SK-N-SH (cell line): ENCODE measurements around the gene DCHS2. TPM values are rescaled to one million over a fixed set of nuclear protein-coding genes. Genes with fewer than 3 reads are reported as not detected.

Source experiments
- CTCF ChIA-PET: fragments of 300-600, 350-600 bp; formaldehyde crosslinking; extraction: SDS; loops from one replicate; lab custom pipeline; 2021; lab: Yijun Ruan, JAX
- POLR2A ChIA-PET: fragments of 350-600 bp; sonication (Branson Sonifier 250); formaldehyde crosslinking; extraction: SDS; loops from one replicate; lab custom pipeline; 2020; ENCODE audit warnings: antibody characterized with exemption, inconsistent platforms; lab: Yijun Ruan, JAX
- DNase-seq: peaks from one replicate; pipeline ENCODE4 v3.0.0; 2012
- H2AFZ ChIP-seq: fragments of 200-600 bp; sonication (generic); 2 replicates; pipeline ENCODE4 v1.8.1; 2016; ENCODE audit warnings: antibody characterized with exemption, mild to moderate bottlenecking, low read depth
- H3F3A ChIP-seq: fragments of 200-600 bp; sonication (generic); replicated peaks from 2 replicates; pipeline ENCODE3; 2016; ENCODE audit warnings: antibody characterized with exemption, mild to moderate bottlenecking; ENCODE audit not compliant: insufficient read depth
- H3K27ac ChIP-seq, 2 experiments: fragments of 200-500 bp in 1 of 2; fragments of 200-600 bp in 1 of 2; sonication (Bioruptor generic) in 1 of 2; sonication (generic), shearing (Covaris generic) in 1 of 2; 2 replicates each; pipeline versions ENCODE4 v1.5.1 to v1.6.1; 2014 to 2016; ENCODE audit warnings: low read depth in 2 of 2, inconsistent platforms in 1 of 2, low read length in 1 of 2, mild to moderate bottlenecking in 1 of 2, mixed read lengths in 1 of 2
- H3K27me3 ChIP-seq: fragments of 200-600 bp; sonication (generic), shearing (Covaris generic); 2 replicates; pipeline ENCODE4 v1.6.1; 2016; ENCODE audit warnings: mixed run types; ENCODE audit not compliant: insufficient read depth
- H3K36me3 ChIP-seq, 2 experiments: fragments of 200-500 bp in 1 of 2; fragments of 200-600 bp in 1 of 2; sonication (Bioruptor generic) in 1 of 2; sonication (generic) in 1 of 2; replicated peaks in 1 of 2; 2 replicates each; pipeline versions ENCODE3 to v1.5.1; 2014 to 2016; ENCODE audit warnings: low read length in 1 of 2, mild to moderate bottlenecking in 1 of 2; ENCODE audit not compliant: insufficient read depth in 2 of 2, control insufficient read depth in 1 of 2
- H3K4me1 ChIP-seq, 2 experiments: fragments of 200-500 bp in 1 of 2; fragments of 200-600 bp in 1 of 2; sonication (Bioruptor generic) in 1 of 2; sonication (generic), shearing (Covaris generic) in 1 of 2; 2 replicates each; pipeline versions ENCODE4 v1.5.1 to v1.6.1; 2014 to 2016; ENCODE audit warnings: low read depth in 1 of 2, low read length in 1 of 2, mixed run types in 1 of 2; ENCODE audit not compliant: insufficient read depth in 2 of 2, control insufficient read depth in 1 of 2
- H3K4me2 ChIP-seq: fragments of 200-600 bp; sonication (generic), shearing (Covaris generic); 2 replicates; pipeline ENCODE4 v1.6.1; 2017; ENCODE audit warnings: mixed run types
- H3K4me3 ChIP-seq, 2 experiments: fragments of 200-500 bp in 1 of 2; fragments of 200-600 bp in 1 of 2; sonication (Bioruptor generic) in 1 of 2; sonication (generic), shearing (Covaris generic) in 1 of 2; 2 replicates each; pipeline versions ENCODE4 v1.5.1 to v1.8.1; 2014 to 2016; ENCODE audit warnings: low read depth in 2 of 2, inconsistent platforms in 1 of 2, low read length in 1 of 2, mild to moderate bottlenecking in 1 of 2, mixed read lengths in 1 of 2, moderate library complexity in 1 of 2
- H3K79me2 ChIP-seq: fragments of 200-600 bp; sonication (generic); 2 replicates; pipeline ENCODE4 v1.8.1; 2017; ENCODE audit warnings: mild to moderate bottlenecking; ENCODE audit not compliant: insufficient read depth
- H3K9ac ChIP-seq: fragments of 200-600 bp; sonication (generic); 2 replicates; pipeline ENCODE4 v1.6.1; 2017; ENCODE audit warnings: mixed run types
- H3K9me2 ChIP-seq: fragments of 200-600 bp; sonication (generic); 2 replicates; pipeline ENCODE4 v1.6.1; 2017; ENCODE audit warnings: mixed run types
- H3K9me3 ChIP-seq: fragments of 200-600 bp; sonication (generic); 2 replicates; pipeline ENCODE4 v1.6.1; 2017; ENCODE audit warnings: mixed run types, mild to moderate bottlenecking, moderate library complexity
- H4K20me1 ChIP-seq: fragments of 200-600 bp; sonication (generic); 2 replicates; pipeline ENCODE4 v1.6.1; 2017; ENCODE audit warnings: mild to moderate bottlenecking, mixed run types; ENCODE audit not compliant: insufficient read depth
- CHD2 ChIP-seq: fragments of 150-350 bp; IDR thresholded peaks from 2 replicates; pipeline ENCODE4 v1.6.1; 2018; ENCODE audit warnings: low read length; ENCODE audit not compliant: partially characterized antibody
- ELF1 ChIP-seq: IDR thresholded peaks from 2 replicates; pipeline ENCODE4 v1.4.0; 2012
- FOSL2 ChIP-seq: IDR thresholded peaks from 2 replicates; pipeline ENCODE4 v1.4.0; 2012; ENCODE audit warnings: low read depth, mild to moderate bottlenecking, moderate library complexity, borderline replicate concordance
- FOXJ3 ChIP-seq: sonication (generic); formaldehyde crosslinking; IDR thresholded peaks from 2 replicates; pipeline ENCODE4 v1.5.1; 2020; ENCODE audit warnings: mild to moderate bottlenecking, missing genetic modification reagents
- GABPA ChIP-seq: IDR thresholded peaks from 2 replicates; pipeline ENCODE4 v1.4.0; 2012; ENCODE audit warnings: low read depth, mild to moderate bottlenecking
- GATA2 ChIP-seq: sonication (generic); formaldehyde crosslinking; IDR thresholded peaks from 2 replicates; pipeline ENCODE4 v1.5.0; 2020; ENCODE audit warnings: mild to moderate bottlenecking, missing genetic modification reagents
- JUND ChIP-seq: IDR thresholded peaks from 2 replicates; pipeline ENCODE4 v1.4.0; 2012
- MEF2A ChIP-seq: IDR thresholded peaks from 2 replicates; pipeline ENCODE4 v1.4.0; 2012; ENCODE audit warnings: low read depth, borderline replicate concordance
- MXI1 ChIP-seq: IDR thresholded peaks from 2 replicates; pipeline ENCODE4 v1.6.1; 2012; ENCODE audit warnings: mild to moderate bottlenecking, low read depth, low read length, improper control_type of control experiment
- NRF1 ChIP-seq: IDR thresholded peaks from 2 replicates; pipeline ENCODE4 v1.6.1; 2012; ENCODE audit warnings: low read depth, mild to moderate bottlenecking, low read length
- RCOR1 ChIP-seq: fragments of 150-350 bp; IDR thresholded peaks from 2 replicates; pipeline ENCODE4 v1.6.1; 2017; ENCODE audit warnings: antibody characterized with exemption, low read length
- SMC3 ChIP-seq: IDR thresholded peaks from 2 replicates; pipeline ENCODE4 v1.6.1; 2012; ENCODE audit warnings: low read depth, low read length, improper control_type of control experiment
- TAF1 ChIP-seq: IDR thresholded peaks from 2 replicates; pipeline ENCODE4 v1.6.1; 2012; ENCODE audit warnings: low read depth, mild to moderate bottlenecking, low read length, moderate library complexity, borderline replicate concordance
- TEAD4 ChIP-seq: IDR thresholded peaks from 2 replicates; pipeline ENCODE4 v1.4.0; 2012; ENCODE audit warnings: mild to moderate bottlenecking, borderline replicate concordance; ENCODE audit not compliant: insufficient read depth
- YY1 ChIP-seq: IDR thresholded peaks from 2 replicates; pipeline ENCODE4 v1.4.0; 2012; ENCODE audit warnings: low read depth, mild to moderate bottlenecking
- WGBS: methylation state at CpG from one replicate; pipeline ENCODE4 v1.1.6; 2017; ENCODE audit warnings: low lambda C conversion rate; 5-methylcytosine and 5-hydroxymethylcytosine counted together
- polyA plus RNA-seq, 3 experiments: library from polyadenylated mRNA; depleted of rRNA; stranded (reverse); fragments of >200 nt; gene quantifications; 2 replicates each; pipeline ENCODE4 v1.2.3, GENCODE V29; 2012
- TF ChIP-seq, protein P1 (sequence below): IDR thresholded peaks from 2 replicates; pipeline ENCODE4; 2012
- TF ChIP-seq, protein P2 (sequence below): IDR thresholded peaks from 2 replicates; pipeline ENCODE4 v1.4.0; 2012; ENCODE audit warnings: low read depth, borderline replicate concordance
- TF ChIP-seq, protein P3 (sequence below): IDR thresholded peaks from 2 replicates; pipeline ENCODE4 v1.6.1; 2012; ENCODE audit warnings: mild to moderate bottlenecking, low read depth, low read length, moderate library complexity
- TF ChIP-seq, protein P4 (sequence below): fragments of 150-350 bp; IDR thresholded peaks from 2 replicates; pipeline ENCODE4 v1.6.1; 2017; ENCODE audit warnings: antibody characterized with exemption, low read length, low read depth, borderline replicate concordance

Gene DCHS2
- polyA plus RNA-seq, 1 of the 3 experiments (the other 2 are of a cell fraction), result not detected

DNA sequence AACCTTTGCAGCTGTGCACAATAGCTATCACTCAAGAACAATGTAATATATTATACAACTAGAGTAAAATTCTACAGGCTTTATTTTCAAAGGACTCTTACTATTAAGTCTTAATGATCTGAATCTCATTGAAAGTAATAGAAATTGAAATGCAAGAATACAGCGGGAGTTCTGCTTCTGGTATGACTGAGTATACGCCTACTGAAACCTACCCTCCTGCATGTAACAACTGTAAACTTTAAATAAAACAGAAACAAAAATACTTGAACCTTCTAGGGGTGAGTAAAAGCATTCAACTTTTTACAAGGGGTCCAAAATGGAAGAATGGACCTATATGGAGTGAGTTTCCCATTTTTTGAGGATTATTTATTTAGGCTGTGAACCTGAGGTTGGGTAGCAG lies 13.5 kb downstream of the DCHS2 start:
- 7% methylated on average over 2 of the region's 2 CpGs for WGBS
- Histone ChIP-seq H3K79me2 (no peaks in the 10 kb centered on the region), H2AFZ (no peak overlapping the region), H3K4me3 (no peak overlapping the region), H4K20me1 (no peaks in the 10 kb centered on the region), H3F3A (no peaks in the 10 kb centered on the region), H3K27me3 (peaks cover 2% of the 10 kb centered on the region; the same call in 1 of the 2 replicates), H3K9me3 (no peaks in the 10 kb centered on the region), H3K36me3 (no peaks in the 10 kb centered on the region), H3K4me2 (no peak overlapping the region), H3K9me2 (no peaks in the 10 kb centered on the region), H3K4me1 (no peaks in the 10 kb centered on the region), H3K9ac (no peak overlapping the region), H3K27ac (no peak overlapping the region)
- TF ChIP-seq GATA2 (CRISPR knock-in tag) (no peak), MXI1 (no peak), ELF1 (no peak), FOXJ3 (CRISPR knock-in tag) (no peak), FOSL2 (no peak), JUND (no peak), GABPA (no peak), TEAD4 (no peak), MEF2A (no peak), TAF1 (no peak), CHD2 (no peak), NRF1 (no peak), YY1 (no peak), RCOR1 (no peak), SMC3 (no peak)
- TF ChIP-seq, protein P1, sequence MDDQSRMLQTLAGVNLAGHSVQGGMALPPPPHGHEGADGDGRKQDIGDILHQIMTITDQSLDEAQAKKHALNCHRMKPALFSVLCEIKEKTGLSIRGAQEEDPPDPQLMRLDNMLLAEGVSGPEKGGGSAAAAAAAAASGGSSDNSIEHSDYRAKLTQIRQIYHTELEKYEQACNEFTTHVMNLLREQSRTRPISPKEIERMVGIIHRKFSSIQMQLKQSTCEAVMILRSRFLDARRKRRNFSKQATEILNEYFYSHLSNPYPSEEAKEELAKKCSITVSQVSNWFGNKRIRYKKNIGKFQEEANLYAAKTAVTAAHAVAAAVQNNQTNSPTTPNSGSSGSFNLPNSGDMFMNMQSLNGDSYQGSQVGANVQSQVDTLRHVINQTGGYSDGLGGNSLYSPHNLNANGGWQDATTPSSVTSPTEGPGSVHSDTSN, result no peak
- TF ChIP-seq, protein P2, sequence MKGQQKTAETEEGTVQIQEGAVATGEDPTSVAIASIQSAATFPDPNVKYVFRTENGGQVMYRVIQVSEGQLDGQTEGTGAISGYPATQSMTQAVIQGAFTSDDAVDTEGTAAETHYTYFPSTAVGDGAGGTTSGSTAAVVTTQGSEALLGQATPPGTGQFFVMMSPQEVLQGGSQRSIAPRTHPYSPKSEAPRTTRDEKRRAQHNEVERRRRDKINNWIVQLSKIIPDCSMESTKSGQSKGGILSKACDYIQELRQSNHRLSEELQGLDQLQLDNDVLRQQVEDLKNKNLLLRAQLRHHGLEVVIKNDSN, result no peak
- TF ChIP-seq, protein P3, sequence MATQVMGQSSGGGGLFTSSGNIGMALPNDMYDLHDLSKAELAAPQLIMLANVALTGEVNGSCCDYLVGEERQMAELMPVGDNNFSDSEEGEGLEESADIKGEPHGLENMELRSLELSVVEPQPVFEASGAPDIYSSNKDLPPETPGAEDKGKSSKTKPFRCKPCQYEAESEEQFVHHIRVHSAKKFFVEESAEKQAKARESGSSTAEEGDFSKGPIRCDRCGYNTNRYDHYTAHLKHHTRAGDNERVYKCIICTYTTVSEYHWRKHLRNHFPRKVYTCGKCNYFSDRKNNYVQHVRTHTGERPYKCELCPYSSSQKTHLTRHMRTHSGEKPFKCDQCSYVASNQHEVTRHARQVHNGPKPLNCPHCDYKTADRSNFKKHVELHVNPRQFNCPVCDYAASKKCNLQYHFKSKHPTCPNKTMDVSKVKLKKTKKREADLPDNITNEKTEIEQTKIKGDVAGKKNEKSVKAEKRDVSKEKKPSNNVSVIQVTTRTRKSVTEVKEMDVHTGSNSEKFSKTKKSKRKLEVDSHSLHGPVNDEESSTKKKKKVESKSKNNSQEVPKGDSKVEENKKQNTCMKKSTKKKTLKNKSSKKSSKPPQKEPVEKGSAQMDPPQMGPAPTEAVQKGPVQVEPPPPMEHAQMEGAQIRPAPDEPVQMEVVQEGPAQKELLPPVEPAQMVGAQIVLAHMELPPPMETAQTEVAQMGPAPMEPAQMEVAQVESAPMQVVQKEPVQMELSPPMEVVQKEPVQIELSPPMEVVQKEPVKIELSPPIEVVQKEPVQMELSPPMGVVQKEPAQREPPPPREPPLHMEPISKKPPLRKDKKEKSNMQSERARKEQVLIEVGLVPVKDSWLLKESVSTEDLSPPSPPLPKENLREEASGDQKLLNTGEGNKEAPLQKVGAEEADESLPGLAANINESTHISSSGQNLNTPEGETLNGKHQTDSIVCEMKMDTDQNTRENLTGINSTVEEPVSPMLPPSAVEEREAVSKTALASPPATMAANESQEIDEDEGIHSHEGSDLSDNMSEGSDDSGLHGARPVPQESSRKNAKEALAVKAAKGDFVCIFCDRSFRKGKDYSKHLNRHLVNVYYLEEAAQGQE, result no peak
- TF ChIP-seq, protein P4, sequence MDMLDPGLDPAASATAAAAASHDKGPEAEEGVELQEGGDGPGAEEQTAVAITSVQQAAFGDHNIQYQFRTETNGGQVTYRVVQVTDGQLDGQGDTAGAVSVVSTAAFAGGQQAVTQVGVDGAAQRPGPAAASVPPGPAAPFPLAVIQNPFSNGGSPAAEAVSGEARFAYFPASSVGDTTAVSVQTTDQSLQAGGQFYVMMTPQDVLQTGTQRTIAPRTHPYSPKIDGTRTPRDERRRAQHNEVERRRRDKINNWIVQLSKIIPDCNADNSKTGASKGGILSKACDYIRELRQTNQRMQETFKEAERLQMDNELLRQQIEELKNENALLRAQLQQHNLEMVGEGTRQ, result no peak
- ChIA-PET CTCF (no interaction called here), POLR2A (no interaction called here)
- no peak for DNase-seq
